Inferior parietal cortex (tissue), 1 donor: Measurements from ENCODE around the gene TTC22.

Experiments
- DNase-seq: peaks from one replicate; pipeline ENCODE4 v3.0.0-alpha.2; 2016; ENCODE audit errors: extremely low spot score

TTC22 gene

GRCh38 chr1:54834007-54834541 lies 33.0 kb upstream of the TTC22 start:
- no peak for DNase-seq

GRCh38 chr1:54833121-54833520 lies 32.0 kb upstream of the TTC22 start:
- DNase-seq = no peak

GRCh38 chr1:54826226-54826816 lies 25.2 kb upstream of the TTC22 start:
- DNase-seq = no peak

GRCh38 chr1:54825696-54826095 lies 24.6 kb upstream of the TTC22 start:
- no peak for DNase-seq

GRCh38 chr1:54823670-54824069 lies 22.5 kb upstream of the TTC22 start:
- no peak for DNase-seq

- DNase-seq = no peak
These were observed 18.6 kb upstream of the TTC22 start for GRCh38 chr1:54819733-54820132.

GRCh38 chr1:54819195-54819536 lies 18.0 kb upstream of the TTC22 start:
- DNase-seq = no peak

GRCh38 chr1:54818461-54819194 lies 17.5 kb upstream of the TTC22 start:
- DNase-seq = no peak

GRCh38 chr1:54816951-54817350 lies 15.8 kb upstream of the TTC22 start:
- no peak for DNase-seq

- no peak for DNase-seq
These were observed 15.0 kb upstream of the TTC22 start for GRCh38 chr1:54816130-54816529.

- DNase-seq = no peak
These were observed 14.2 kb upstream of the TTC22 start for GRCh38 chr1:54815086-54815876.

- DNase-seq = no peak
These were observed 13.4 kb upstream of the TTC22 start for GRCh38 chr1:54814571-54814970.

GRCh38 chr1:54814126-54814498 lies 13.0 kb upstream of the TTC22 start:
- DNase-seq = no peak

GRCh38 chr1:54813485-54814125 lies 12.5 kb upstream of the TTC22 start:
- DNase-seq = no peak

- DNase-seq = no peak
These were observed 11.8 kb upstream of the TTC22 start for GRCh38 chr1:54812801-54813484.

- no peak for DNase-seq
These were observed 10.9 kb upstream of the TTC22 start for GRCh38 chr1:54811739-54812655.

GRCh38 chr1:54811066-54811465 lies 9.9 kb upstream of the TTC22 start:
- DNase-seq = no peak

GRCh38 chr1:54810153-54810942 lies 9.2 kb upstream of the TTC22 start:
- DNase-seq = peak; percentile 74

GRCh38 chr1:54809496-54810074 lies 8.5 kb upstream of the TTC22 start:
- no peak for DNase-seq
